ENCODE results near the gene CCDC85A.

GRCh38 chr2:56184500-56185011, 766 bp downstream of the CCDC85A start:
- TF ChIP-seq, protein P1, sequence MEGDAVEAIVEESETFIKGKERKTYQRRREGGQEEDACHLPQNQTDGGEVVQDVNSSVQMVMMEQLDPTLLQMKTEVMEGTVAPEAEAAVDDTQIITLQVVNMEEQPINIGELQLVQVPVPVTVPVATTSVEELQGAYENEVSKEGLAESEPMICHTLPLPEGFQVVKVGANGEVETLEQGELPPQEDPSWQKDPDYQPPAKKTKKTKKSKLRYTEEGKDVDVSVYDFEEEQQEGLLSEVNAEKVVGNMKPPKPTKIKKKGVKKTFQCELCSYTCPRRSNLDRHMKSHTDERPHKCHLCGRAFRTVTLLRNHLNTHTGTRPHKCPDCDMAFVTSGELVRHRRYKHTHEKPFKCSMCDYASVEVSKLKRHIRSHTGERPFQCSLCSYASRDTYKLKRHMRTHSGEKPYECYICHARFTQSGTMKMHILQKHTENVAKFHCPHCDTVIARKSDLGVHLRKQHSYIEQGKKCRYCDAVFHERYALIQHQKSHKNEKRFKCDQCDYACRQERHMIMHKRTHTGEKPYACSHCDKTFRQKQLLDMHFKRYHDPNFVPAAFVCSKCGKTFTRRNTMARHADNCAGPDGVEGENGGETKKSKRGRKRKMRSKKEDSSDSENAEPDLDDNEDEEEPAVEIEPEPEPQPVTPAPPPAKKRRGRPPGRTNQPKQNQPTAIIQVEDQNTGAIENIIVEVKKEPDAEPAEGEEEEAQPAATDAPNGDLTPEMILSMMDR (conservative IDR thresholded peaks at IDR 0.05; ENCODE audit: low read depth in 2 of 2) = no peak
- TF ChIP-seq POLR2AphosphoS5 (IDR thresholded peaks at IDR 0.05; ENCODE audit: low read depth) = no peak
- no peak for TF ChIP-seq JUNB (IDR thresholded peaks at IDR 0.05; ENCODE audit: unreplicated experiment)
- no peak for TF ChIP-seq EZH2phosphoT487 (IDR thresholded peaks at IDR 0.05; ENCODE audit: unreplicated experiment)
- no peak for TF ChIP-seq REST (IDR thresholded peaks at IDR 0.05; ENCODE audit: unreplicated experiment)
- no peak for TF ChIP-seq EZH2 (IDR thresholded peaks at IDR 0.05; ENCODE audit: low read depth, unreplicated experiment)
- no peak for TF ChIP-seq CREB1 (CRISPR knock-in tag; IDR thresholded peaks at IDR 0.05; ENCODE audit: low read depth)
- TF ChIP-seq, protein P2, sequence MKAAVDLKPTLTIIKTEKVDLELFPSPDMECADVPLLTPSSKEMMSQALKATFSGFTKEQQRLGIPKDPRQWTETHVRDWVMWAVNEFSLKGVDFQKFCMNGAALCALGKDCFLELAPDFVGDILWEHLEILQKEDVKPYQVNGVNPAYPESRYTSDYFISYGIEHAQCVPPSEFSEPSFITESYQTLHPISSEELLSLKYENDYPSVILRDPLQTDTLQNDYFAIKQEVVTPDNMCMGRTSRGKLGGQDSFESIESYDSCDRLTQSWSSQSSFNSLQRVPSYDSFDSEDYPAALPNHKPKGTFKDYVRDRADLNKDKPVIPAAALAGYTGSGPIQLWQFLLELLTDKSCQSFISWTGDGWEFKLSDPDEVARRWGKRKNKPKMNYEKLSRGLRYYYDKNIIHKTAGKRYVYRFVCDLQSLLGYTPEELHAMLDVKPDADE (IDR thresholded peaks at IDR 0.05) = no peak
- TF ChIP-seq ZNF114 (CRISPR knock-in tag; IDR thresholded peaks at IDR 0.05) = no peak
- no peak for TF ChIP-seq STAT1 (IDR thresholded peaks at IDR 0.05; ENCODE audit: unreplicated experiment)
- TF ChIP-seq NANOG (IDR thresholded peaks at IDR 0.05; ENCODE audit: borderline replicate concordance) = no peak
- TF ChIP-seq ZNF331 (CRISPR knock-in tag; IDR thresholded peaks at IDR 0.05; ENCODE audit: low read depth) = no peak
- TF ChIP-seq, protein P3, sequence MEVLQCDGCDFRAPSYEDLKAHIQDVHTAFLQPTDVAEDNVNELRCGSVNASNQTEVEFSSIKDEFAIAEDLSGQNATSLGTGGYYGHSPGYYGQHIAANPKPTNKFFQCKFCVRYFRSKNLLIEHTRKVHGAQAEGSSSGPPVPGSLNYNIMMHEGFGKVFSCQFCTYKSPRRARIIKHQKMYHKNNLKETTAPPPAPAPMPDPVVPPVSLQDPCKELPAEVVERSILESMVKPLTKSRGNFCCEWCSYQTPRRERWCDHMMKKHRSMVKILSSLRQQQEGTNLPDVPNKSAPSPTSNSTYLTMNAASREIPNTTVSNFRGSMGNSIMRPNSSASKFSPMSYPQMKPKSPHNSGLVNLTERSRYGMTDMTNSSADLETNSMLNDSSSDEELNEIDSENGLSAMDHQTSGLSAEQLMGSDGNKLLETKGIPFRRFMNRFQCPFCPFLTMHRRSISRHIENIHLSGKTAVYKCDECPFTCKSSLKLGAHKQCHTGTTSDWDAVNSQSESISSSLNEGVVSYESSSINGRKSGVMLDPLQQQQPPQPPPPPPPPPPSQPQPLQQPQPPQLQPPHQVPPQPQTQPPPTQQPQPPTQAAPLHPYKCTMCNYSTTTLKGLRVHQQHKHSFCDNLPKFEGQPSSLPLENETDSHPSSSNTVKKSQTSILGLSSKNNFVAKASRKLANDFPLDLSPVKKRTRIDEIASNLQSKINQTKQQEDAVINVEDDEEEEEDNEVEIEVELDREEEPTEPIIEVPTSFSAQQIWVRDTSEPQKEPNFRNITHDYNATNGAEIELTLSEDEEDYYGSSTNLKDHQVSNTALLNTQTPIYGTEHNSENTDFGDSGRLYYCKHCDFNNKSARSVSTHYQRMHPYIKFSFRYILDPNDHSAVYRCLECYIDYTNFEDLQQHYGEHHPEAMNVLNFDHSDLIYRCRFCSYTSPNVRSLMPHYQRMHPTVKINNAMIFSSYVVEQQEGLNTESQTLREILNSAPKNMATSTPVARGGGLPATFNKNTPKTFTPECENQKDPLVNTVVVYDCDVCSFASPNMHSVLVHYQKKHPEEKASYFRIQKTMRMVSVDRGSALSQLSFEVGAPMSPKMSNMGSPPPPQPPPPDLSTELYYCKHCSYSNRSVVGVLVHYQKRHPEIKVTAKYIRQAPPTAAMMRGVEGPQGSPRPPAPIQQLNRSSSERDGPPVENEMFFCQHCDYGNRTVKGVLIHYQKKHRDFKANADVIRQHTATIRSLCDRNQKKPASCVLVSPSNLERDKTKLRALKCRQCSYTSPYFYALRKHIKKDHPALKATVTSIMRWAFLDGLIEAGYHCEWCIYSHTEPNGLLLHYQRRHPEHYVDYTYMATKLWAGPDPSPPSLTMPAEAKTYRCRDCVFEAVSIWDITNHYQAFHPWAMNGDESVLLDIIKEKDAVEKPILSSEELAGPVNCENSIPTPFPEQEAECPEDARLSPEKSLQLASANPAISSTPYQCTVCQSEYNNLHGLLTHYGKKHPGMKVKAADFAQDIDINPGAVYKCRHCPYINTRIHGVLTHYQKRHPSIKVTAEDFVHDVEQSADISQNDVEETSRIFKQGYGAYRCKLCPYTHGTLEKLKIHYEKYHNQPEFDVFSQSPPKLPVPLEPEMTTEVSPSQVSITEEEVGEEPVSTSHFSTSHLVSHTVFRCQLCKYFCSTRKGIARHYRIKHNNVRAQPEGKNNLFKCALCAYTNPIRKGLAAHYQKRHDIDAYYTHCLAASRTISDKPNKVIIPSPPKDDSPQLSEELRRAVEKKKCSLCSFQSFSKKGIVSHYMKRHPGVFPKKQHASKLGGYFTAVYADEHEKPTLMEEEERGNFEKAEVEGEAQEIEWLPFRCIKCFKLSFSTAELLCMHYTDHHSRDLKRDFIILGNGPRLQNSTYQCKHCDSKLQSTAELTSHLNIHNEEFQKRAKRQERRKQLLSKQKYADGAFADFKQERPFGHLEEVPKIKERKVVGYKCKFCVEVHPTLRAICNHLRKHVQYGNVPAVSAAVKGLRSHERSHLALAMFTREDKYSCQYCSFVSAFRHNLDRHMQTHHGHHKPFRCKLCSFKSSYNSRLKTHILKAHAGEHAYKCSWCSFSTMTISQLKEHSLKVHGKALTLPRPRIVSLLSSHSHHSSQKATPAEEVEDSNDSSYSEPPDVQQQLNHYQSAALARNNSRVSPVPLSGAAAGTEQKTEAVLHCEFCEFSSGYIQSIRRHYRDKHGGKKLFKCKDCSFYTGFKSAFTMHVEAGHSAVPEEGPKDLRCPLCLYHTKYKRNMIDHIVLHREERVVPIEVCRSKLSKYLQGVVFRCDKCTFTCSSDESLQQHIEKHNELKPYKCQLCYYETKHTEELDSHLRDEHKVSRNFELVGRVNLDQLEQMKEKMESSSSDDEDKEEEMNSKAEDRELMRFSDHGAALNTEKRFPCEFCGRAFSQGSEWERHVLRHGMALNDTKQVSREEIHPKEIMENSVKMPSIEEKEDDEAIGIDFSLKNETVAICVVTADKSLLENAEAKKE (CRISPR knock-in tag; IDR thresholded peaks at IDR 0.05) = no peak

Data from GM23338 (cell line).